ENCODE data around the gene ZNF691.

GRCh38 chr1:42841010-42841409 lies 5.4 kb upstream of the ZNF691 start:
- TF ChIP-seq GATA2 (IDR thresholded peaks at IDR 0.05; ENCODE audit: low read depth, low read length) = no peak
- no peak for TF ChIP-seq GATA3 (IDR thresholded peaks at IDR 0.05; ENCODE audit: low read depth, low read length)

Measured in SH-SY5Y (cell line).